Mesenchymal stem cell (in vitro differentiated cells and primary cell): ENCODE data around the gene DDAH1.

ENCODE experiments used
- DNase-seq: peaks from one replicate; pipeline ENCODE4 v3.0.0-alpha.2; 2013
- H2AFZ ChIP-seq: one replicate; pipeline ENCODE4 v1.6.1; 2013; ENCODE audit warnings: low read depth, mild to moderate bottlenecking, control low read depth, inconsistent platforms, low read length, moderate library complexity
- H2AK5ac ChIP-seq: 2 replicates; pipeline ENCODE4 v1.6.1; 2013; ENCODE audit warnings: low read length, moderate library complexity, mild to moderate bottlenecking, inconsistent platforms; ENCODE audit not compliant: severe bottlenecking
- H2BK120ac ChIP-seq: one replicate; pipeline ENCODE4 v1.6.1; 2013; ENCODE audit warnings: low read depth, mild to moderate bottlenecking, inconsistent platforms, low read length, moderate library complexity
- H2BK12ac ChIP-seq, 2 experiments: one replicate each; pipeline ENCODE4 v1.6.1; 2013; ENCODE audit warnings: inconsistent platforms in 2 of 2, low read length in 2 of 2, mild to moderate bottlenecking in 2 of 2, moderate library complexity in 2 of 2, control low read depth in 1 of 2
- H2BK15ac ChIP-seq: one replicate; pipeline ENCODE4 v1.6.1; 2013; ENCODE audit warnings: mild to moderate bottlenecking, low read depth, inconsistent platforms; ENCODE audit not compliant: poor library complexity, severe bottlenecking
- H2BK5ac ChIP-seq: 2 replicates; pipeline ENCODE4 v1.6.1; 2013; ENCODE audit warnings: low read depth, mild to moderate bottlenecking, low read length, control low read depth, inconsistent platforms; ENCODE audit not compliant: poor library complexity, severe bottlenecking
- H3K14ac ChIP-seq, 2 experiments: one replicate each; pipeline ENCODE4 v1.6.1; 2013; ENCODE audit warnings: inconsistent platforms in 2 of 2, low read length in 2 of 2, control low read depth in 1 of 2, mild to moderate bottlenecking in 1 of 2, moderate library complexity in 1 of 2
- H3K18ac ChIP-seq, 2 experiments: one replicate each; pipeline ENCODE4 v1.6.1; 2013; ENCODE audit warnings: inconsistent platforms in 2 of 2, low read length in 2 of 2, control low read depth in 1 of 2, low read depth in 1 of 2, mild to moderate bottlenecking in 1 of 2
- H3K23ac ChIP-seq, 2 experiments: one replicate each; pipeline ENCODE4 v1.6.1; 2013; ENCODE audit warnings: inconsistent platforms in 2 of 2, low read length in 2 of 2, mild to moderate bottlenecking in 2 of 2, moderate library complexity in 2 of 2, control low read depth in 1 of 2
- H3K27ac ChIP-seq: 2 replicates; pipeline ENCODE4 v1.5.1; 2013; ENCODE audit warnings: mild to moderate bottlenecking, moderate library complexity, low read length, control low read depth, inconsistent platforms; ENCODE audit not compliant: poor library complexity, severe bottlenecking
- H3K27me3 ChIP-seq, 2 experiments: 2 replicates each; pipeline versions ENCODE4 v1.6.1 to v1.7.0; 2013; ENCODE audit warnings: low read length in 2 of 2, mild to moderate bottlenecking in 2 of 2, moderate library complexity in 2 of 2, control low read depth in 1 of 2, inconsistent platforms in 1 of 2; ENCODE audit not compliant: control insufficient read depth in 1 of 2, insufficient read depth in 1 of 2
- H3K36me3 ChIP-seq, 2 experiments: 2 replicates each; pipeline versions ENCODE4 v1.6.1 to v1.7.0; 2013; ENCODE audit warnings: low read length in 2 of 2, control low read depth in 1 of 2, inconsistent platforms in 1 of 2, low read depth in 1 of 2, mild to moderate bottlenecking in 1 of 2; ENCODE audit not compliant: insufficient read depth in 2 of 2, control insufficient read depth in 1 of 2
- H3K4ac ChIP-seq, 2 experiments: one replicate each; pipeline ENCODE4 v1.6.1; 2013; ENCODE audit warnings: inconsistent platforms in 2 of 2, low read length in 2 of 2, mild to moderate bottlenecking in 2 of 2, moderate library complexity in 2 of 2, control low read depth in 1 of 2, low read depth in 1 of 2
- H3K4me1 ChIP-seq: 2 replicates; pipeline ENCODE4 v1.6.1; 2013; ENCODE audit warnings: low read depth, low read length, control low read depth; ENCODE audit not compliant: control insufficient read depth, insufficient read depth
- H3K4me2 ChIP-seq: 2 replicates; pipeline ENCODE4 v1.6.1; 2013; ENCODE audit warnings: low read length, mild to moderate bottlenecking, inconsistent platforms; ENCODE audit not compliant: poor library complexity, severe bottlenecking
- H3K4me3 ChIP-seq, 2 experiments: 2 replicates each; pipeline versions ENCODE4 v1.5.1 to v1.7.0; 2013; ENCODE audit warnings: low read length in 2 of 2, mild to moderate bottlenecking in 2 of 2, control low read depth in 1 of 2, low read depth in 1 of 2; ENCODE audit not compliant: insufficient read depth in 1 of 2
- H3K79me1 ChIP-seq: replicated peaks from 2 replicates; pipeline ENCODE4 v1.6.1; 2013; ENCODE audit warnings: mild to moderate bottlenecking, control low read depth, low read length, inconsistent platforms; ENCODE audit not compliant: poor library complexity, severe bottlenecking
- H3K9ac ChIP-seq: 2 replicates; pipeline ENCODE4 v1.7.0; 2013; ENCODE audit warnings: mild to moderate bottlenecking, low read length, moderate library complexity
- H3K9me3 ChIP-seq: 2 replicates; pipeline ENCODE4 v1.7.0; 2013; ENCODE audit warnings: mild to moderate bottlenecking, low read length; ENCODE audit not compliant: control insufficient read depth
- H4K8ac ChIP-seq: one replicate; pipeline ENCODE4 v1.6.1; 2013; ENCODE audit warnings: inconsistent platforms, mild to moderate bottlenecking, low read length, moderate library complexity
- H4K91ac ChIP-seq: one replicate; pipeline ENCODE4 v1.6.1; 2013; ENCODE audit warnings: mild to moderate bottlenecking, low read length, inconsistent platforms
- WGBS: methylation state at CpG from one replicate; pipeline ENCODE4 v1.1.7; 2013; ENCODE audit warnings: mixed read lengths; 5-methylcytosine and 5-hydroxymethylcytosine counted together

The DDAH1 gene

GRCh38 chr1:85467036-85467435 is 2.1 kb upstream of the DDAH1 start:
- no peak overlapping the region for H3K23ac ChIP-seq
- H2BK120ac ChIP-seq, result no peak overlapping the region
- peaks cover 0 to 2% of the 10 kb centered on the region in 2 experiments for H3K36me3 ChIP-seq
- no peak overlapping the region for H3K4me3 ChIP-seq
- no peak overlapping the region for H2BK15ac ChIP-seq
- H3K79me1 ChIP-seq, result peaks cover 4% of the 10 kb centered on the region
- no peak overlapping the region for H3K14ac ChIP-seq
- H3K4me1 ChIP-seq, result peaks cover 8% of the 10 kb centered on the region
- no peak overlapping the region for H4K8ac ChIP-seq
- H3K9me3 ChIP-seq, result no peaks in the 10 kb centered on the region
- DNase-seq, result no peak
- no peak overlapping the region for H2AK5ac ChIP-seq
- 85% methylated on average over 1 of the region's 5 CpGs for WGBS
- H2AFZ ChIP-seq, result no peak overlapping the region
- no peak overlapping the region for H3K18ac ChIP-seq
- no peak overlapping the region for H3K4me2 ChIP-seq
- H2BK5ac ChIP-seq, result no peak overlapping the region
- H3K4ac ChIP-seq, result no peak overlapping the region
- H3K27ac ChIP-seq, result no peak overlapping the region
- no peak overlapping the region for H4K91ac ChIP-seq
- no peaks in the 10 kb centered on the region for H3K27me3 ChIP-seq
- H3K9ac ChIP-seq, result no peak overlapping the region
- no peak overlapping the region for H2BK12ac ChIP-seq

GRCh38 chr1:85465786-85466134 is 801 bp upstream of the DDAH1 start:
- WGBS, result 14% methylated on average over 1 of the region's 1 CpG
- Histone ChIP-seq H4K91ac (no peak overlapping the region), H3K79me1 (peaks cover 4% of the 10 kb centered on the region), H3K27me3 (no peaks in the 10 kb centered on the region), H4K8ac (no peak overlapping the region), H2BK5ac (no peak overlapping the region), H3K14ac (no peak overlapping the region), H3K4me1 (peaks cover 10% of the 10 kb centered on the region), H3K18ac (no peak overlapping the region), H3K23ac (no peak overlapping the region), H3K9ac (peak overlapping the region; percentile 94), H2BK120ac (no peak overlapping the region), H2AFZ (no peak overlapping the region), H2BK12ac (no peak overlapping the region), H2AK5ac (no peak overlapping the region), H3K4me2 (peak overlapping the region; percentile 55), H3K27ac (no peak overlapping the region), H3K4me3 (peak overlapping the region in 1 of 2 experiments; percentile 92), H3K36me3 (no peaks in the 10 kb centered on the region), H3K9me3 (no peaks in the 10 kb centered on the region), H3K4ac (no peak overlapping the region), H2BK15ac (no peak overlapping the region)
- DNase-seq, result peak; percentile 42

- Histone ChIP-seq H2BK12ac (peak overlapping the region in 1 of 2 experiments; percentile 61), H3K9me3 (no peaks in the 10 kb centered on the region), H3K4me2 (peak overlapping the region; percentile 55), H3K14ac (peak overlapping the region in 1 of 2 experiments; percentile 98), H3K4me3 (peak overlapping the region; percentile 69 to 92), H3K4ac (peak overlapping the region; percentile 39 to 62), H2BK120ac (no peak overlapping the region), H4K8ac (peak overlapping the region; percentile 84), H2BK5ac (no peak overlapping the region), H3K4me1 (peaks cover 10% of the 10 kb centered on the region), H3K27ac (no peak overlapping the region), H4K91ac (peak overlapping the region; percentile 81), H2AK5ac (no peak overlapping the region), H3K18ac (peak overlapping the region; percentile 71 to 100), H3K27me3 (no peaks in the 10 kb centered on the region), H3K36me3 (no peaks in the 10 kb centered on the region), H3K9ac (peak overlapping the region; percentile 94), H2BK15ac (peak overlapping the region; percentile 86), H3K23ac (peak overlapping the region in 1 of 2 experiments; percentile 99), H3K79me1 (peaks cover 4% of the 10 kb centered on the region), H2AFZ (peak overlapping the region; percentile 46)
- peak; percentile 81 for DNase-seq
- WGBS, result under 1% methylated on average over 53 of the region's 72 CpGs
Observed at GRCh38 chr1:85464497-85465098, 361 bp downstream of the DDAH1 start.

- Histone ChIP-seq H3K4me2 (peak overlapping the region; percentile 63), H2AFZ (peak overlapping the region; percentile 46), H4K91ac (peak overlapping the region; percentile 4), H3K4me1 (peaks cover 10% of the 10 kb centered on the region), H3K9ac (peak overlapping the region; percentile 94), H2BK12ac (peak overlapping the region in 1 of 2 experiments; percentile 74), H3K9me3 (no peaks in the 10 kb centered on the region), H2BK120ac (no peak overlapping the region), H3K27ac (peak overlapping the region; percentile 46), H3K23ac (peak overlapping the region in 1 of 2 experiments; percentile 99), H2AK5ac (no peak overlapping the region), H2BK15ac (no peak overlapping the region), H3K79me1 (peaks cover 4% of the 10 kb centered on the region), H3K18ac (peak overlapping the region; percentile 71 to 100), H3K4me3 (peak overlapping the region; percentile 69 to 92), H3K14ac (peak overlapping the region in 1 of 2 experiments; percentile 99), H4K8ac (no peak overlapping the region), H3K4ac (peak overlapping the region; percentile 39 to 83), H2BK5ac (no peak overlapping the region), H3K27me3 (no peaks in the 10 kb centered on the region), H3K36me3 (no peaks in the 10 kb centered on the region)
- 7% methylated on average over 23 of the region's 26 CpGs for WGBS
- DNase-seq, result peak; percentile 45
Observed at GRCh38 chr1:85463731-85464496, 1.0 kb downstream of the DDAH1 start.
